ENCODE results near the gene THBS2. TPM values are rescaled to one million over a fixed set of nuclear protein-coding genes. Genes with fewer than 3 reads are reported as not detected.

The THBS2 gene
- total RNA-seq, 1 donor from 2014 or later, result 76.2 TPM

DNA sequence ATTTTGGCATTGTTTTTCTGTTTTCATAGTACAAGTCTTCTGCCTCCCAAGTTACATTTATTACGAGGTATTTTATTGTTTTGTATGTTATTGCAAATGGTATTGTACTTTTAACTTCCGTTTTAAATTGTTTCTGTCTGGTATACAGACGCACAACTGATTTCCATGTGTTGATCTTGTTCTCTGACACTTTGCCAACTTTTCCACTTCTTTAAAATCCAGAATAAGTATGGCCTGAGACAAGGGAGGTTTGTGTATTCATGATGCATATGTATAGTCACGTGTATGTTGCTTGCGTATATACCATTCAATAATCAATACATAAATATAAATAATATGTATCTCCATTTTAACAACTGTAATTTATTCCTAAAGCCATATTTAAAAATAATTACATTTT is 41.2 kb downstream of the THBS2 start:
- H3K27ac ChIP-seq (ENCODE audit: low read depth, low read length), result no peak overlapping the region
- peaks cover 0 to 4% (median 0%) of the 10 kb centered on the region in 3 donors for H3K36me3 ChIP-seq (ENCODE audit: control insufficient read depth in 3 of 3, insufficient read depth in 3 of 3, low read length in 3 of 3)
- peak overlapping the region in 1 of 3 donors; percentile 76 for H3K4me3 ChIP-seq (ENCODE audit: low read length in 3 of 3)
- peak overlapping the region in 1 of 3 donors; percentile 65 for H3K9ac ChIP-seq (ENCODE audit: low read depth in 1 of 3, low read length in 3 of 3)
- H3K9me3 ChIP-seq (ENCODE audit: control insufficient read depth in 3 of 3, low read length in 3 of 3), result peaks cover 0 to under 1% (median 0%) of the 10 kb centered on the region in 3 donors
- no peaks in the 10 kb centered on the region for H3K27me3 ChIP-seq (ENCODE audit: control insufficient read depth in 3 of 3, insufficient read depth in 3 of 3, low read length in 3 of 3)
- peaks cover 13 to 16% (median 13%) of the 10 kb centered on the region in 3 donors for H3K4me1 ChIP-seq (ENCODE audit: control insufficient read depth in 3 of 3, insufficient read depth in 3 of 3, low read length in 3 of 3)

- H3K4me1 ChIP-seq (ENCODE audit: control insufficient read depth in 3 of 3, insufficient read depth in 3 of 3, low read length in 3 of 3), result peaks cover 13 to 16% (median 13%) of the 10 kb centered on the region in 3 donors
- no peaks in the 10 kb centered on the region for H3K27me3 ChIP-seq (ENCODE audit: control insufficient read depth in 3 of 3, insufficient read depth in 3 of 3, low read length in 3 of 3)
- no peak overlapping the region for H3K9ac ChIP-seq (ENCODE audit: low read depth in 1 of 3, low read length in 3 of 3)
- no peak overlapping the region for H3K27ac ChIP-seq (ENCODE audit: low read depth, low read length)
- H3K36me3 ChIP-seq (ENCODE audit: control insufficient read depth in 3 of 3, insufficient read depth in 3 of 3, low read length in 3 of 3), result peaks cover 0 to 2% (median 0%) of the 10 kb centered on the region in 3 donors
- H3K9me3 ChIP-seq (ENCODE audit: control insufficient read depth in 3 of 3, low read length in 3 of 3), result peaks cover 0 to 2% (median 0%) of the 10 kb centered on the region in 3 donors
- H3K4me3 ChIP-seq (ENCODE audit: low read length in 3 of 3), result no peak overlapping the region
Observed at GRCh38 chr6:169211881-169212280, 41.8 kb downstream of the THBS2 start.

DNA sequence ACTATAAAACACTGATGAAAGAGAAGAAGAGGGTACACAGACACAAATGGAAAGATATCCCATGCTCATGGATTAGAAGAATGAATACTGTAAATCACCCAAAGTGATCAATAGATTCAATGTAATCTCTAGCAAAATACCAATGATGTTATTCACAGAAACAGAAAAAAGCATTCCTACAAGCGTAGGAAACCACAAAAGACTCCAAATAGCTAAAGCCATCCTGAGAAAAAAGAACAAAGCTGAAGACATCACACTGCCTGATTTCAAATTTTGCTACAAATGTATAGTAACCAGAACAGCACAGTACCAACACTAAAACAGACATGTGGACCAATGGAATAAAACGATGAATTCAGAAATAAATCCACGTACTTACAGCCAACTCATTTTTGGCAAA is 43.0 kb downstream of the THBS2 start:
- H3K36me3 ChIP-seq (ENCODE audit: control insufficient read depth in 3 of 3, insufficient read depth in 3 of 3, low read length in 3 of 3), result no peaks in the 10 kb centered on the region

GRCh38 chr6:169208011-169208410 is 45.6 kb downstream of the THBS2 start:
- no peaks in the 10 kb centered on the region for H3K36me3 ChIP-seq (ENCODE audit: control insufficient read depth in 3 of 3, insufficient read depth in 3 of 3, low read length in 3 of 3)
- H3K4me3 ChIP-seq (ENCODE audit: low read length in 3 of 3), result no peak overlapping the region
- no peak overlapping the region for H3K27ac ChIP-seq (ENCODE audit: low read depth, low read length)
- peaks cover 0 to 2% (median 0%) of the 10 kb centered on the region in 3 donors for H3K9me3 ChIP-seq (ENCODE audit: control insufficient read depth in 3 of 3, low read length in 3 of 3)
- no peaks in the 10 kb centered on the region for H3K27me3 ChIP-seq (ENCODE audit: control insufficient read depth in 3 of 3, insufficient read depth in 3 of 3, low read length in 3 of 3)
- H3K4me1 ChIP-seq (ENCODE audit: control insufficient read depth in 3 of 3, insufficient read depth in 3 of 3, low read length in 3 of 3), result peaks cover 7 to 8% (median 8%) of the 10 kb centered on the region in 3 donors
- H3K9ac ChIP-seq (ENCODE audit: low read depth in 1 of 3, low read length in 3 of 3), result no peak overlapping the region

More for the DNA sequence above, 43.0 kb downstream of the THBS2 start:
- no peak overlapping the region for H3K4me3 ChIP-seq (ENCODE audit: low read length in 3 of 3)
- H3K27ac ChIP-seq (ENCODE audit: low read depth, low read length), result no peak overlapping the region
- peaks cover 13 to 18% (median 14%) of the 10 kb centered on the region in 3 donors for H3K4me1 ChIP-seq (ENCODE audit: control insufficient read depth in 3 of 3, insufficient read depth in 3 of 3, low read length in 3 of 3)
- H3K27me3 ChIP-seq (ENCODE audit: control insufficient read depth in 3 of 3, insufficient read depth in 3 of 3, low read length in 3 of 3), result no peaks in the 10 kb centered on the region
- peaks cover 0 to 2% (median 0%) of the 10 kb centered on the region in 3 donors for H3K9me3 ChIP-seq (ENCODE audit: control insufficient read depth in 3 of 3, low read length in 3 of 3)
- no peak overlapping the region for H3K9ac ChIP-seq (ENCODE audit: low read depth in 1 of 3, low read length in 3 of 3)

- H3K9me3 ChIP-seq (ENCODE audit: control insufficient read depth in 3 of 3, low read length in 3 of 3), result peaks cover 0 to 2% (median 0%) of the 10 kb centered on the region in 3 donors
- H3K9ac ChIP-seq (ENCODE audit: low read depth in 1 of 3, low read length in 3 of 3), result no peak overlapping the region
- H3K4me3 ChIP-seq (ENCODE audit: low read length in 3 of 3), result no peak overlapping the region
- peaks cover 7 to 8% (median 8%) of the 10 kb centered on the region in 3 donors for H3K4me1 ChIP-seq (ENCODE audit: control insufficient read depth in 3 of 3, insufficient read depth in 3 of 3, low read length in 3 of 3)
- H3K27ac ChIP-seq (ENCODE audit: low read depth, low read length), result no peak overlapping the region
- H3K36me3 ChIP-seq (ENCODE audit: control insufficient read depth in 3 of 3, insufficient read depth in 3 of 3, low read length in 3 of 3), result no peaks in the 10 kb centered on the region
- no peaks in the 10 kb centered on the region for H3K27me3 ChIP-seq (ENCODE audit: control insufficient read depth in 3 of 3, insufficient read depth in 3 of 3, low read length in 3 of 3)
Observed at GRCh38 chr6:169207482-169207881, 46.2 kb downstream of the THBS2 start.

DNA sequence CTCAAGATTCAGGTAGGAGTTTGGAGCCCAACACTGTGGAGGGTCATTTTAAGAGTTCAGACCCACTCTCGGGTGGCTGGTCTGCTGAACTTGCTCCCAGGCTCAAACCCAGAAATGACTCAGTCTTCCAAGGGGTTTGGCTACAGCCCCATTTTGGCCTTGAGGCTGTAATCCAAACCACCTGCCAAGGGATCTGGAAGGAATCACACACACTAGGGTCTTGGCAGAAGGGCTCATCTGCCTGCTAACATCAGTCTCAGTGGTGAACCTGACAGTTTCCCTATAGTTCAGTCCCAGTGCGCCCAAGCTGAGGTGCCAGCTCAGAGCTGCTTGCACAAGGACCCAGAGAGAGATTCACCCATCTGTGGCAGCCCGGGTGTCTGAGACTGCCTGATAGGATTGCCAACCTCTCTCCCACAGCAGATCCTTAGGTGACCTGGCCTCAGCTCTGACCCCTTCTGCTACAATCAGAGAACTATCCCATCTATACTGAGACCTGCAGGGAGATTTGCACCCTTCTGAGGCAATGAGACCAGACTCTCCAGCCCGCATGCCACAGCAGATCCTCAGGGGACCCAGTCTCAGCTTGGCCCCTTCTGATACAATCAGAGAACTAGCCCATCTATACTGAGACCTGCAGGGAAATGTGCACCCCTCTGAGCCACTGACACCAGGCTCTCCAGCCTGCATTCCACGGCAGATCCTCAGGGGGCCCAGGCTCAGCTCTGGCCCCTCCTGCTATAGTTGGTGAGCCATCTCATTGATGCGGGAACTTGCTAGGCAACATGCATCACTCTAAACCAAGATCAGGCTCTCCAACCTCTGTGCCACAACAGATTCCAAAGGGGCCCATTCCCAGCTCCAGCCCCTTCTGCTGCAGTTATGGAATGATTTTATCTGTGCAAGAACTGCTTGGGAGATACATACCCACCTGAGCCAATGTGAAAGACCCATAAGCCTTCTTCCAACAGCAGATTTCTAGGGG is 48.2 kb downstream of the THBS2 start:
- Histone ChIP-seq H3K4me3 (ENCODE audit: low read length in 3 of 3) (no peak overlapping the region), H3K27ac (ENCODE audit: low read depth, low read length) (no peak overlapping the region), H3K27me3 (ENCODE audit: control insufficient read depth in 3 of 3, insufficient read depth in 3 of 3, low read length in 3 of 3) (no peaks in the 10 kb centered on the region)

DNA sequence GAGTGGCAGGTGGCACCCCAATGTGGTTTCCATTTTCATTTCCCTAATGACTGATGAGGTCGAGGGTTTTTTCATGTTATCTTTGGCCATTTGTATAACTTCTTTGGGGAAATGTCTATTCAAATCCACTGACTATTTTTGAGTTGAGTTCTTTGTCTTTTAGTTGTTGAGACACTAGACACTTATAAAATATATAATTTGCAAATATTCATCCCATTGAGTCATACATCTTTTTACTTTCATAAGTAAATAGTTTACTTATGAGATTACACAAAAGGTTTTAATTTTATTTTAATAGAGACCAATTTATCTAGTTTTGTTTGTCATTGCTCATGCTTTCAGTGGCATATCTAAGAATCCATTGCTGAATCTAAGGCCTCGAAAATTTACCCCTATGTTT is 49.5 kb downstream of the THBS2 start:
- Histone ChIP-seq H3K4me3 (ENCODE audit: low read length in 3 of 3) (no peak overlapping the region), H3K9me3 (ENCODE audit: control insufficient read depth in 3 of 3, low read length in 3 of 3) (peaks cover 0 to 2% (median 0%) of the 10 kb centered on the region in 3 donors), H3K4me1 (ENCODE audit: control insufficient read depth in 3 of 3, insufficient read depth in 3 of 3, low read length in 3 of 3) (peaks cover 7 to 8% (median 8%) of the 10 kb centered on the region in 3 donors), H3K27me3 (ENCODE audit: control insufficient read depth in 3 of 3, insufficient read depth in 3 of 3, low read length in 3 of 3) (no peaks in the 10 kb centered on the region), H3K36me3 (ENCODE audit: control insufficient read depth in 3 of 3, insufficient read depth in 3 of 3, low read length in 3 of 3) (no peaks in the 10 kb centered on the region), H3K9ac (ENCODE audit: low read depth in 1 of 3, low read length in 3 of 3) (no peak overlapping the region), H3K27ac (ENCODE audit: low read depth, low read length) (no peak overlapping the region)

More for the DNA sequence above, 48.2 kb downstream of the THBS2 start:
- Histone ChIP-seq H3K9me3 (ENCODE audit: control insufficient read depth in 3 of 3, low read length in 3 of 3) (peaks cover 0 to 2% (median 0%) of the 10 kb centered on the region in 3 donors), H3K9ac (ENCODE audit: low read depth in 1 of 3, low read length in 3 of 3) (no peak overlapping the region), H3K36me3 (ENCODE audit: control insufficient read depth in 3 of 3, insufficient read depth in 3 of 3, low read length in 3 of 3) (no peaks in the 10 kb centered on the region), H3K4me1 (ENCODE audit: control insufficient read depth in 3 of 3, insufficient read depth in 3 of 3, low read length in 3 of 3) (peaks cover 7 to 8% (median 8%) of the 10 kb centered on the region in 3 donors)

DNA sequence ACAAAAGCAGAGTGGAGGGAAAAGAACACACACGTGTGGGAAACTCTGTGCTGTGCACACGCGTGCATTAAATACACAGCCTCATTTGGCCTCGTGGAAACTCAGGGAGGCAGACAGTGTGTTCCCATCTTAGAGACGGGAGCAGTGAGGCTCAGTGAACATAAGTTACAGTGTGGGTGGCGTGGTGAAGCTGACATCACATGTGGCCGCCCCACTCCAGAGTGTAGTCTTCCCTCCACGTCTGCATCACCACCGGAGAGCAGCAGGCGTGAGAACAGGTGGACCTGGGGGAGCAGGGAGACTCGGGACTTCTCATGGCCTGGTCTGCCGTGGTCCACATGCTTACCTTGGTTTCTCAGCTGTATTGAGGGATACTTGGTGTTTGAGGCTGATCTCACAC is 51.7 kb downstream of the THBS2 start:
- Histone ChIP-seq H3K4me3 (ENCODE audit: low read length in 3 of 3) (no peak overlapping the region), H3K4me1 (ENCODE audit: control insufficient read depth in 3 of 3, insufficient read depth in 3 of 3, low read length in 3 of 3) (peaks cover 7 to 8% (median 8%) of the 10 kb centered on the region in 3 donors), H3K27ac (ENCODE audit: low read depth, low read length) (no peak overlapping the region), H3K9me3 (ENCODE audit: control insufficient read depth in 3 of 3, low read length in 3 of 3) (no peaks in the 10 kb centered on the region), H3K27me3 (ENCODE audit: control insufficient read depth in 3 of 3, insufficient read depth in 3 of 3, low read length in 3 of 3) (no peaks in the 10 kb centered on the region), H3K36me3 (ENCODE audit: control insufficient read depth in 3 of 3, insufficient read depth in 3 of 3, low read length in 3 of 3) (no peaks in the 10 kb centered on the region), H3K9ac (ENCODE audit: low read depth in 1 of 3, low read length in 3 of 3) (no peak overlapping the region)

DNA sequence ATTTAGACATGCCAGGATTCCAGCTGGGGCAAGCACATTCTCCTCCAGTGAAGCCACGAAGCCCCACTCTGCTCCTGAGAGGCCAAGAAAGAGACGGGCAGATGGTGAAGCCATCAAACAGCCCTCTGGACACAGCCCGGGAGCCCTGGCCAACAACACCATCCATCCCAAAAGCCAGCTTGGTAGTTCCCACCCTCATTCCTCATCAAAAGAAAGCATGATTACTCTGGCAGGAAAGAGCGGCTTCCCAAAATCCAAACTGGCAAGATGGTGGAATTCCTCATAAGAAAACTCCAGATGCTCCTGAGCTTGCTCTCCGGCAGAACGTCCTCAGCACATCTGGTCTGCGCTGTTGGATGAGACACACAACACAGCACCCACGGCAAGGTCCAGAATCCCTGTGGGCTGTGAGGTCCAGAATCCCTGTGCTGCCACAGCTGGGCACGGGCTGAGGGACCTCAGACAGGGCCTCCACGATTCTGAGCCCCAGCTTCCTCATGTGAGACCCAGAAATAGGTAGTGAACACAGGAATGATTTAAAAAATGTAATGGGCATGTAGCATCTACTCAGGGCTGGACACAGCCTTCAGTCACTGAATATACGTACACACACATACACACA is 52.6 kb downstream of the THBS2 start:
- no peaks in the 10 kb centered on the region for H3K27me3 ChIP-seq (ENCODE audit: control insufficient read depth in 3 of 3, insufficient read depth in 3 of 3, low read length in 3 of 3)
- no peaks in the 10 kb centered on the region for H3K36me3 ChIP-seq (ENCODE audit: control insufficient read depth in 3 of 3, insufficient read depth in 3 of 3, low read length in 3 of 3)
- H3K4me1 ChIP-seq (ENCODE audit: control insufficient read depth in 3 of 3, insufficient read depth in 3 of 3, low read length in 3 of 3), result peaks cover 7 to 8% (median 8%) of the 10 kb centered on the region in 3 donors
- no peak overlapping the region for H3K9ac ChIP-seq (ENCODE audit: low read depth in 1 of 3, low read length in 3 of 3)
- H3K9me3 ChIP-seq (ENCODE audit: control insufficient read depth in 3 of 3, low read length in 3 of 3), result no peaks in the 10 kb centered on the region
- H3K27ac ChIP-seq (ENCODE audit: low read depth, low read length), result no peak overlapping the region
- no peak overlapping the region for H3K4me3 ChIP-seq (ENCODE audit: low read length in 3 of 3)

Measured in skeletal muscle tissue (tissue), 4 donors.